Measurements from ENCODE around the gene NPHP1. TPM values are rescaled to one million over a fixed set of nuclear protein-coding genes. Genes with fewer than 3 reads are reported as not detected.

The NPHP1 gene
- total RNA-seq, 4 donors from 2014 or later = 0.55 to 0.95 (median 0.60) TPM; not detected in 1

Small RNA genes within 50 kb of the gene (small RNA-seq; reads per million reads assigned to genes)
- 0 reads per million in 4 donors for gene MIR4436B1

Other genes starting within 250 kb of the NPHP1 start
- gene MALL, start 89.2 kb downstream of the NPHP1 start, total RNA-seq = 100 to 1,000 TPM; 205 to 499 (median 299) TPM
- 100 to 1,000 TPM in 2 of 4 donors, 10 to 100 TPM in 2; 56.1 to 123 (median 99.1) TPM for gene MTLN, start 7.5 kb upstream of the NPHP1 start, total RNA-seq

Data from transverse colon (tissue), 4 donors.